ENCODE results near the gene KIAA1671.

- TF ChIP-seq CTCF (IDR thresholded peaks at IDR 0.05) = no peak
- no peak for TF ChIP-seq POLR2AphosphoS5 (IDR thresholded peaks at IDR 0.05)
Observed at GRCh38 chr22:24935771-24936483, 16.6 kb upstream of the KIAA1671 start.
